ENCODE results near the gene PCED1B. TPM values are rescaled to one million over a fixed set of nuclear protein-coding genes. Genes with fewer than 3 reads are reported as not detected.

PCED1B gene
- total RNA-seq, 2 donors from 2014 or later, result 0.87 to 46.9 TPM

- no peaks in the 10 kb centered on the region for H3K4me1 ChIP-seq (replicated peaks)
- no peaks in the 10 kb centered on the region for H3K9me3 ChIP-seq
- WGBS, result 96% methylated on average over 14 of the region's 14 CpGs
- no peak for TF ChIP-seq POLR2A (IDR thresholded peaks at IDR 0.05)
- TF ChIP-seq POLR2AphosphoS5 (IDR thresholded peaks at IDR 0.05), result no peak
- TF ChIP-seq CTCF (IDR thresholded peaks at IDR 0.05), result no peak
- intact Hi-C loops (cut with DNase I), result no loop called here
- H3K4me3 ChIP-seq, result no peak overlapping the region
- H3K27ac ChIP-seq, result no peak overlapping the region
- H3K27me3 ChIP-seq (replicated peaks; ENCODE audit: insufficient read depth), result no peaks in the 10 kb centered on the region
- no peak for DNase-seq (ENCODE audit: low spot score)
- no peaks in the 10 kb centered on the region for H3K36me3 ChIP-seq
These were observed 155.2 kb downstream of the PCED1B start for GRCh38 chr12:47234576-47235141.

GRCh38 chr12:47235258-47236040, 156.0 kb downstream of the PCED1B start:
- DNase-seq (ENCODE audit: low spot score), result no peak
- Histone ChIP-seq H3K27ac (no peak overlapping the region), H3K9me3 (no peaks in the 10 kb centered on the region), H3K4me3 (no peak overlapping the region), H3K4me1 (replicated peaks) (no peaks in the 10 kb centered on the region), H3K27me3 (replicated peaks; ENCODE audit: insufficient read depth) (no peaks in the 10 kb centered on the region), H3K36me3 (no peaks in the 10 kb centered on the region)
- WGBS, result 96% methylated on average over 48 of the region's 48 CpGs
- no peak for TF ChIP-seq CTCF (IDR thresholded peaks at IDR 0.05)
- TF ChIP-seq POLR2AphosphoS5 (IDR thresholded peaks at IDR 0.05), result no peak
- TF ChIP-seq POLR2A (IDR thresholded peaks at IDR 0.05), result no peak
- intact Hi-C loops (cut with DNase I), result no loop called here

- WGBS, result 92% methylated on average over 13 of the region's 13 CpGs
- DNase-seq (ENCODE audit: low spot score), result no peak
- H3K4me3 ChIP-seq, result no peak overlapping the region
- H3K27me3 ChIP-seq (replicated peaks; ENCODE audit: insufficient read depth), result no peaks in the 10 kb centered on the region
- intact Hi-C loops (cut with DNase I), result no loop called here
- no peak overlapping the region for H3K27ac ChIP-seq
- H3K9me3 ChIP-seq, result no peaks in the 10 kb centered on the region
- H3K36me3 ChIP-seq, result no peaks in the 10 kb centered on the region
- H3K4me1 ChIP-seq (replicated peaks), result no peaks in the 10 kb centered on the region
- TF ChIP-seq POLR2AphosphoS5 (IDR thresholded peaks at IDR 0.05) (no peak), POLR2A (IDR thresholded peaks at IDR 0.05) (no peak), CTCF (IDR thresholded peaks at IDR 0.05) (no peak)
These were observed 156.8 kb downstream of the PCED1B start for GRCh38 chr12:47236109-47236714.

- no peak for DNase-seq (ENCODE audit: low spot score)
- 71% methylated on average over 1 of the region's 1 CpG for WGBS
- intact Hi-C loops (cut with DNase I), result no loop called here
These were observed 158.4 kb downstream of the PCED1B start for GRCh38 chr12:47237751-47238211.

More at GRCh38 chr12:47237751-47238211, 158.4 kb downstream of the PCED1B start:
- Histone ChIP-seq H3K9me3 (no peaks in the 10 kb centered on the region), H3K4me1 (replicated peaks) (no peaks in the 10 kb centered on the region), H3K27me3 (replicated peaks; ENCODE audit: insufficient read depth) (no peaks in the 10 kb centered on the region), H3K36me3 (no peaks in the 10 kb centered on the region), H3K4me3 (no peak overlapping the region), H3K27ac (no peak overlapping the region)
- no peak for TF ChIP-seq POLR2A (IDR thresholded peaks at IDR 0.05)
- no peak for TF ChIP-seq CTCF (IDR thresholded peaks at IDR 0.05)
